ENCODE data around the gene ARHGAP42.

DNA sequence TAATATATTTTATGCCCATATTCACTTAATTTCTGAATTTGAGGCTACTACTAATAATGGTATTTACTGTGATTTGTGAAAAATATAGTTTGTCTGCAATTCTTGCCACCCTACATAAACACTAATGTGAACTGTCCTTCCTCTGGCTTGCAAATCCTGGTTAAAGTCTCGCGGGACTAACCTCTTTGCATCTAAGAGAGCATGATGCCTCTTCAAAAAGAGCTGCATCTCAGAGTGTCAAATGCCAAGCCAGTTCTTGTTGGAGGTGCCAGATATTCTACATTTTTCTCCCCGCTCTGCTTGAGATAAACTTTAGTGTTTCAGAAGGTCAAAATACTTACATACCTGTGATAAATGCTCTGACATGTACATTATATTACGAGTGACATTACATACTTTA is 2.1 kb downstream of the ARHGAP42 start:
- TF ChIP-seq, protein P1, sequence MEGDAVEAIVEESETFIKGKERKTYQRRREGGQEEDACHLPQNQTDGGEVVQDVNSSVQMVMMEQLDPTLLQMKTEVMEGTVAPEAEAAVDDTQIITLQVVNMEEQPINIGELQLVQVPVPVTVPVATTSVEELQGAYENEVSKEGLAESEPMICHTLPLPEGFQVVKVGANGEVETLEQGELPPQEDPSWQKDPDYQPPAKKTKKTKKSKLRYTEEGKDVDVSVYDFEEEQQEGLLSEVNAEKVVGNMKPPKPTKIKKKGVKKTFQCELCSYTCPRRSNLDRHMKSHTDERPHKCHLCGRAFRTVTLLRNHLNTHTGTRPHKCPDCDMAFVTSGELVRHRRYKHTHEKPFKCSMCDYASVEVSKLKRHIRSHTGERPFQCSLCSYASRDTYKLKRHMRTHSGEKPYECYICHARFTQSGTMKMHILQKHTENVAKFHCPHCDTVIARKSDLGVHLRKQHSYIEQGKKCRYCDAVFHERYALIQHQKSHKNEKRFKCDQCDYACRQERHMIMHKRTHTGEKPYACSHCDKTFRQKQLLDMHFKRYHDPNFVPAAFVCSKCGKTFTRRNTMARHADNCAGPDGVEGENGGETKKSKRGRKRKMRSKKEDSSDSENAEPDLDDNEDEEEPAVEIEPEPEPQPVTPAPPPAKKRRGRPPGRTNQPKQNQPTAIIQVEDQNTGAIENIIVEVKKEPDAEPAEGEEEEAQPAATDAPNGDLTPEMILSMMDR (IDR thresholded peaks at IDR 0.05) = no peak
- TF ChIP-seq POLR2A (IDR thresholded peaks at IDR 0.05) = no peak
